GM12892 (cell line): Measurements from ENCODE around the gene ARHGAP1.

Experiments used
- POLR2A ChIP-seq: IDR thresholded peaks from 2 replicates; pipeline ENCODE4 v1.6.1; 2011; ENCODE audit warnings: low read depth, low read length, control low read depth
- TAF1 ChIP-seq: IDR thresholded peaks from 2 replicates; pipeline ENCODE4 v1.6.1; 2011; ENCODE audit warnings: low read depth, mild to moderate bottlenecking, control low read depth, low read length, borderline replicate concordance

GRCh38 chr11:46668480-46669085 is 31.8 kb downstream of the ARHGAP1 start:
- TF ChIP-seq POLR2A (no peak), TAF1 (no peak)
